Astrocyte (in vitro differentiated cells and primary cell): ENCODE data around the gene SLC22A31. TPM values are rescaled to one million over a fixed set of nuclear protein-coding genes. Genes with fewer than 3 reads are reported as not detected.

Source experiments
- DNase-seq: peaks from one replicate; pipeline ENCODE4 v3.0.0-alpha.2; 2010; ENCODE audit warnings: low read depth
- FAIRE-seq: peaks from 2 replicates; lab custom pipeline; 2011; peaks lifted over from hg19 to GRCh38; lab: Jason Lieb, UNC
- H2AFZ ChIP-seq: 2 replicates; pipeline ENCODE4 v1.6.0; 2012; ENCODE audit warnings: low read depth, low read length, inconsistent platforms
- H3K27ac ChIP-seq: 2 replicates; pipeline ENCODE4 v1.5.1; 2011; ENCODE audit warnings: low read depth, low read length, inconsistent platforms
- H3K27me3 ChIP-seq: 2 replicates; pipeline ENCODE4 v1.6.0; 2011; ENCODE audit warnings: low read length, inconsistent platforms; ENCODE audit not compliant: insufficient read depth
- H3K36me3 ChIP-seq: 2 replicates; pipeline ENCODE4 v1.5.1; 2011; ENCODE audit warnings: low read length, inconsistent platforms; ENCODE audit not compliant: insufficient read depth
- H3K4me1 ChIP-seq: 2 replicates; pipeline ENCODE4 v1.5.1; 2011; ENCODE audit warnings: low read length, inconsistent platforms; ENCODE audit not compliant: insufficient read depth
- H3K4me2 ChIP-seq: 2 replicates; pipeline ENCODE4 v1.6.0; 2012; ENCODE audit warnings: low read length, inconsistent platforms
- H3K4me3 ChIP-seq: 2 replicates; pipeline ENCODE4 v1.5.1; 2011; ENCODE audit warnings: low read depth, mild to moderate bottlenecking, low read length, inconsistent platforms; ENCODE audit not compliant: insufficient read depth
- H3K79me2 ChIP-seq: 2 replicates; pipeline ENCODE4 v1.6.0; 2012; ENCODE audit warnings: mild to moderate bottlenecking, low read length, inconsistent platforms; ENCODE audit not compliant: insufficient read depth
- H3K9ac ChIP-seq: 2 replicates; pipeline ENCODE4 v1.6.0; 2012; ENCODE audit warnings: mild to moderate bottlenecking, low read length, inconsistent platforms
- H3K9me3 ChIP-seq: 2 replicates; pipeline ENCODE4 v1.5.1; 2012; ENCODE audit warnings: low read depth, mild to moderate bottlenecking, low read length, inconsistent platforms; ENCODE audit not compliant: insufficient read depth
- H4K20me1 ChIP-seq: 2 replicates; pipeline ENCODE4 v1.6.0; 2012; ENCODE audit warnings: low read length, inconsistent platforms; ENCODE audit not compliant: insufficient read depth
- H3K27ac Mint-ChIP-seq: one replicate; pipeline ENCODE4 v1.8.0; 2021; ENCODE audit warnings: mild to moderate bottlenecking, mixed read lengths; ENCODE audit not compliant: unreplicated experiment
- H3K27me3 Mint-ChIP-seq: one replicate; pipeline ENCODE4 v1.8.0; 2021; ENCODE audit warnings: low read depth, mixed read lengths; ENCODE audit not compliant: unreplicated experiment
- H3K36me3 Mint-ChIP-seq: one replicate; pipeline ENCODE4 v1.8.0; 2021; ENCODE audit warnings: low read depth, mixed read lengths; ENCODE audit not compliant: unreplicated experiment
- H3K4me1 Mint-ChIP-seq: one replicate; pipeline ENCODE4 v1.8.0; 2021; ENCODE audit warnings: low read depth, mixed read lengths; ENCODE audit not compliant: unreplicated experiment
- H3K4me3 Mint-ChIP-seq: one replicate; pipeline ENCODE4 v1.8.0; 2021; ENCODE audit warnings: mild to moderate bottlenecking, moderate library complexity, mixed read lengths; ENCODE audit not compliant: unreplicated experiment
- H3K9me3 Mint-ChIP-seq: one replicate; pipeline ENCODE4 v1.8.0; 2021; ENCODE audit warnings: mild to moderate bottlenecking, mixed read lengths; ENCODE audit not compliant: unreplicated experiment
- EZH2 ChIP-seq: IDR thresholded peaks from 2 replicates; pipeline ENCODE4 v1.6.1; 2012; ENCODE audit warnings: mild to moderate bottlenecking, low read length, inconsistent platforms; ENCODE audit not compliant: insufficient read depth
- total RNA-seq: library from RNA; stranded (reverse); gene quantifications from 2 replicates; pipeline ENCODE4 v1.2.1, GENCODE V29; 2021
- TF ChIP-seq, protein P1 (sequence below): IDR thresholded peaks from 2 replicates; pipeline ENCODE4 v1.5.1; 2011; ENCODE audit warnings: low read depth, mild to moderate bottlenecking, inconsistent platforms, low read length, moderate library complexity; ENCODE audit not compliant: insufficient read depth

The SLC22A31 gene
- total RNA-seq, 1 donor from 2014 or later: 1.3 TPM

DNA sequence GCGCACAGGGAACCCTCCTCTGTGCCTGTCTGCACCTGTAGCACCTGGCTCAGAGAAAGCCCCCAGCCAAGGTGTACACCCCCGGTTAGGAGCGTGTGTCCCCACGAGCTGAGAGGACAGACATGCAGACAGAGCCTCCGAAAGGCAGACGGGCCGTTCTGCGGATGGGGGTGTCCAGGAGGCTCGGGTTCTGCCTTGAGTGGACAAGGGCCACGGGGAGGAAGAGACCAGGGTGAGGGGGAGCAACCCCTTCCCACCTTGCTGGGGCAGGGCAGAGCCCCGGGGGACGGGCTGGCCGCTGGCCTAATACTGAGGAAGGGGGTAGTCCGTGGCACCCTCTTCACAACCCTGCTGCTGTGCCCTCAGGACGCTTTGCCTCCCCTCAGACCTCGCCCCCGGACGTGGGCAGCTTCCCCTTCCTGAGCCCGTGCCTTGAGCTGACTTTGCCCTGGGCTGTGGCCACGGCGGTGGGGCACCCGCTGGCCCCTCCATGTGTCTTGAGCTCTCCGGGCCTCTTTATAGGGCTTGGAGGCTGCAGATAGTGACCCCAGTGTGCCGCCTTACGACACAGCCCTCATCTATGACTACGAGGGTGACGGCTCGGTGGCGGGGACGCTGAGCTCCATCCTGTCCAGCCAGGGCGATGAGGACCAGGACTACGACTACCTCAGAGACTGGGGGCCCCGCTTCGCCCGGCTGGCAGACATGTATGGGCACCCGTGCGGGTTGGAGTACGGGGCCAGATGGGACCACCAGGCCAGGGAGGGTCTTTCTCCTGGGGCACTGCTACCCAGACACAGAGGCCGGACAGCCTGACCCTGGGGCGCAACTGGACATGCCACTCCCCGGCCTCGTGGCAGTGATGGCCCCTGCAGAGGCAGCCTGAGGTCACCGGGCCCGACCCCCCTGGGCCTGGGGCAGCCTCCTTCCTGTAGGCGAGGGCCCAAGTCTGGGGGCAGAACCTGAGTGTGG, 5.7 kb downstream of the SLC22A31 start:
- Histone ChIP-seq H3K36me3 (no peaks in the 10 kb centered on the region), H3K9me3 (no peaks in the 10 kb centered on the region), H3K27ac (no peak overlapping the region), H4K20me1 (peaks cover 5% of the 10 kb centered on the region), H3K9ac (no peak overlapping the region), H3K79me2 (no peaks in the 10 kb centered on the region), H3K4me1 (no peaks in the 10 kb centered on the region), H3K4me2 (no peak overlapping the region), H3K27me3 (peaks cover 2% of the 10 kb centered on the region), H3K4me3 (no peak overlapping the region), H2AFZ (no peak overlapping the region)
- TF ChIP-seq, protein P1, sequence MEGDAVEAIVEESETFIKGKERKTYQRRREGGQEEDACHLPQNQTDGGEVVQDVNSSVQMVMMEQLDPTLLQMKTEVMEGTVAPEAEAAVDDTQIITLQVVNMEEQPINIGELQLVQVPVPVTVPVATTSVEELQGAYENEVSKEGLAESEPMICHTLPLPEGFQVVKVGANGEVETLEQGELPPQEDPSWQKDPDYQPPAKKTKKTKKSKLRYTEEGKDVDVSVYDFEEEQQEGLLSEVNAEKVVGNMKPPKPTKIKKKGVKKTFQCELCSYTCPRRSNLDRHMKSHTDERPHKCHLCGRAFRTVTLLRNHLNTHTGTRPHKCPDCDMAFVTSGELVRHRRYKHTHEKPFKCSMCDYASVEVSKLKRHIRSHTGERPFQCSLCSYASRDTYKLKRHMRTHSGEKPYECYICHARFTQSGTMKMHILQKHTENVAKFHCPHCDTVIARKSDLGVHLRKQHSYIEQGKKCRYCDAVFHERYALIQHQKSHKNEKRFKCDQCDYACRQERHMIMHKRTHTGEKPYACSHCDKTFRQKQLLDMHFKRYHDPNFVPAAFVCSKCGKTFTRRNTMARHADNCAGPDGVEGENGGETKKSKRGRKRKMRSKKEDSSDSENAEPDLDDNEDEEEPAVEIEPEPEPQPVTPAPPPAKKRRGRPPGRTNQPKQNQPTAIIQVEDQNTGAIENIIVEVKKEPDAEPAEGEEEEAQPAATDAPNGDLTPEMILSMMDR: no peak
- no peak for TF ChIP-seq EZH2
- Mint-ChIP-seq H3K27ac (no peak overlapping the region), H3K9me3 (no peaks in the 10 kb centered on the region), H3K27me3 (peaks cover 12% of the 10 kb centered on the region), H3K4me1 (no peaks in the 10 kb centered on the region), H3K36me3 (no peaks in the 10 kb centered on the region), H3K4me3 (no peak overlapping the region)
- DNase-seq (no peak), FAIRE-seq (no peak)

- Mint-ChIP-seq H3K27me3 (peaks cover 12% of the 10 kb centered on the region), H3K27ac (no peak overlapping the region), H3K4me1 (no peaks in the 10 kb centered on the region), H3K9me3 (no peaks in the 10 kb centered on the region), H3K36me3 (no peaks in the 10 kb centered on the region), H3K4me3 (no peak overlapping the region)
- H2AFZ ChIP-seq: no peak overlapping the region
- peaks cover 5% of the 10 kb centered on the region for H4K20me1 ChIP-seq
- no peak overlapping the region for H3K4me3 ChIP-seq
- H3K27ac ChIP-seq: no peak overlapping the region
- H3K9ac ChIP-seq: no peak overlapping the region
- H3K27me3 ChIP-seq: no peaks in the 10 kb centered on the region
- no peak for TF ChIP-seq EZH2
- TF ChIP-seq, protein P1: no peak
- no peak for DNase-seq
- H3K4me1 ChIP-seq: no peaks in the 10 kb centered on the region
- FAIRE-seq: no peak
- H3K4me2 ChIP-seq: peak overlapping the region; percentile 66
- no peaks in the 10 kb centered on the region for H3K79me2 ChIP-seq
- H3K36me3 ChIP-seq: no peaks in the 10 kb centered on the region
- H3K9me3 ChIP-seq: no peaks in the 10 kb centered on the region
These were observed 6.6 kb downstream of the SLC22A31 start for GRCh38 chr16:89193576-89194293.
